Measurements from ENCODE around the gene SYT5. TPM values are rescaled to one million over a fixed set of nuclear protein-coding genes. Genes with fewer than 3 reads are reported as not detected.

The SYT5 gene
- 1 to 10 TPM in 2 of 4 donors, under 1 TPM in 2; 0.22 to 4.7 (median 1.1) TPM for polyA plus RNA-seq
- long read RNA-seq, donor 1, partial matches to known transcripts = 0 of 3 reads
- long read RNA-seq, donor 1, other reads (novel, unspliced or antisense) = 0 of 3 reads
- long read RNA-seq, donor 2 = 0 reads
- long read RNA-seq, donor 3, partial matches to known transcripts = 0 of 1 reads
- long read RNA-seq, donor 3, other reads (novel, unspliced or antisense) = 0 of 1 reads
- long read RNA-seq, donor 4 = 0 reads
- long read RNA-seq, donor 5 = 0 reads
- long read RNA-seq, donor 6, partial matches to known transcripts = 0 of 1 reads
- long read RNA-seq, donor 6, other reads (novel, unspliced or antisense) = 0 of 1 reads
- long read RNA-seq, donor 7 = 0 reads
- long read RNA-seq, donor 8 = 0 reads
- long read RNA-seq, donor 9 = 0 reads
- long read RNA-seq, donor 10, transcript SYT5-201 (9 exons, 3,792 nt) = major isoform, 6 of 6 reads
- long read RNA-seq, donor 10, partial matches to known transcripts = 0 of 6 reads
- long read RNA-seq, donor 10, other reads (novel, unspliced or antisense) = 0 of 6 reads

- Histone ChIP-seq H3K36me3 (ENCODE audit: control insufficient read depth in 3 of 3, insufficient read depth in 2 of 3, low read depth in 1 of 3, low read length in 3 of 3) (peaks cover 0 to 32% (median 3%) of the 10 kb centered on the region in 3 donors), H3K27me3 (ENCODE audit: control insufficient read depth in 3 of 3, insufficient read depth in 3 of 3, low read length in 3 of 3) (peaks cover 7 to 49% (median 15%) of the 10 kb centered on the region in 3 donors), H3K27ac (ENCODE audit: low read depth in 1 of 3, low read length in 2 of 3) (peak within 1 kb of the TSS in 1 of 3 donors; percentile 21), H3K4me1 (ENCODE audit: control insufficient read depth in 3 of 3, insufficient read depth in 2 of 3, low read depth in 1 of 3, low read length in 2 of 3) (peaks cover 0 to 13% (median 5%) of the 10 kb centered on the region in 3 donors), H3K4me3 (ENCODE audit: low read depth in 1 of 3, low read length in 3 of 3) (peak within 1 kb of the TSS in 2 of 3 donors; percentile 21 to 27), H3K9me3 (ENCODE audit: control insufficient read depth in 2 of 2, insufficient read depth in 1 of 2, low read depth in 1 of 2, low read length in 1 of 2) (peaks cover 0 to 4% of the 10 kb centered on the region in 2 donors)
- WGBS, 3 donors = 1 to 3% (median 1%) methylated on average over 45 to 68 of the region's 68 CpGs
- DNase-seq (peak; percentile 62 to 77), FAIRE-seq (no peak)
These were observed at the start of gene SYT5 for GRCh38 chr19:55179606-55180484. SYT5 (minus strand) TSS chr19:55180289; CDS start chr19:55179041, 1,248 bp downstream.

GRCh38 chr19:55229789-55230182, 49.7 kb upstream of the SYT5 start:
- Histone ChIP-seq H3K4me3 (ENCODE audit: low read depth in 1 of 3, low read length in 3 of 3) (no peak overlapping the region), H3K36me3 (ENCODE audit: control insufficient read depth in 3 of 3, insufficient read depth in 2 of 3, low read depth in 1 of 3, low read length in 3 of 3) (peaks cover 27 to 81% (median 29%) of the 10 kb centered on the region in 3 donors), H3K27ac (ENCODE audit: low read depth in 1 of 3, low read length in 2 of 3) (peak overlapping the region in 2 of 3 donors; percentile 87 to 89), H3K27me3 (ENCODE audit: control insufficient read depth in 3 of 3, insufficient read depth in 3 of 3, low read length in 3 of 3) (no peaks in the 10 kb centered on the region), H3K9me3 (ENCODE audit: control insufficient read depth in 2 of 2, insufficient read depth in 1 of 2, low read depth in 1 of 2, low read length in 1 of 2) (no peaks in the 10 kb centered on the region), H3K4me1 (ENCODE audit: control insufficient read depth in 3 of 3, insufficient read depth in 2 of 3, low read depth in 1 of 3, low read length in 2 of 3) (peaks cover 0 to 66% (median 12%) of the 10 kb centered on the region in 3 donors)
- DNase-seq (no peak), FAIRE-seq (no peak)
- WGBS, 3 donors = 72 to 87% (median 79%) methylated on average over 16 to 17 of the region's 17 CpGs

- Histone ChIP-seq H3K9me3 (ENCODE audit: control insufficient read depth in 2 of 2, insufficient read depth in 1 of 2, low read depth in 1 of 2, low read length in 1 of 2) (no peaks in the 10 kb centered on the region), H3K4me3 (ENCODE audit: low read depth in 1 of 3, low read length in 3 of 3) (no peak overlapping the region), H3K27me3 (ENCODE audit: control insufficient read depth in 3 of 3, insufficient read depth in 3 of 3, low read length in 3 of 3) (no peaks in the 10 kb centered on the region), H3K27ac (ENCODE audit: low read depth in 1 of 3, low read length in 2 of 3) (peak overlapping the region; percentile 38 to 89 (median 87)), H3K4me1 (ENCODE audit: control insufficient read depth in 3 of 3, insufficient read depth in 2 of 3, low read depth in 1 of 3, low read length in 2 of 3) (peaks cover 0 to 66% (median 12%) of the 10 kb centered on the region in 3 donors), H3K36me3 (ENCODE audit: control insufficient read depth in 3 of 3, insufficient read depth in 2 of 3, low read depth in 1 of 3, low read length in 3 of 3) (peaks cover 24 to 81% (median 27%) of the 10 kb centered on the region in 3 donors)
- WGBS, 3 donors = 85 to 90% (median 89%) methylated on average over 18 of the region's 18 CpGs
- no peak for FAIRE-seq
- peak in 1 of 2 donors; percentile 42 for DNase-seq
These were observed 49.2 kb upstream of the SYT5 start for GRCh38 chr19:55229145-55229788.

- WGBS, 3 donors = 23 to 64% (median 45%) methylated on average over 11 to 12 of the region's 12 CpGs
- H3K36me3 ChIP-seq (ENCODE audit: control insufficient read depth in 3 of 3, insufficient read depth in 2 of 3, low read depth in 1 of 3, low read length in 3 of 3) = peaks cover 27 to 88% (median 28%) of the 10 kb centered on the region in 3 donors
- peak within 1 kb of the TSS; percentile 38 to 89 (median 87) for H3K27ac ChIP-seq (ENCODE audit: low read depth in 1 of 3, low read length in 2 of 3)
- peaks cover 0 to 68% (median 12%) of the 10 kb centered on the region in 3 donors for H3K4me1 ChIP-seq (ENCODE audit: control insufficient read depth in 3 of 3, insufficient read depth in 2 of 3, low read depth in 1 of 3, low read length in 2 of 3)
- peak; percentile 92 to 93 for DNase-seq
- no peak for FAIRE-seq
- H3K27me3 ChIP-seq (ENCODE audit: control insufficient read depth in 3 of 3, insufficient read depth in 3 of 3, low read length in 3 of 3) = no peaks in the 10 kb centered on the region
- no peaks in the 10 kb centered on the region for H3K9me3 ChIP-seq (ENCODE audit: control insufficient read depth in 2 of 2, insufficient read depth in 1 of 2, low read depth in 1 of 2, low read length in 1 of 2)
- peak within 1 kb of the TSS in 2 of 3 donors; percentile 68 to 82 for H3K4me3 ChIP-seq (ENCODE audit: low read depth in 1 of 3, low read length in 3 of 3)
These were observed 48.4 kb upstream of the SYT5 start, which contains the start of gene TMEM86B for GRCh38 chr19:55228403-55229031. TMEM86B (minus strand) TSS chr19:55228763; CDS start chr19:55228741, 22 bp downstream.

GRCh38 chr19:55228015-55228391, 47.9 kb upstream of the SYT5 start:
- Histone ChIP-seq H3K4me1 (ENCODE audit: control insufficient read depth in 3 of 3, insufficient read depth in 2 of 3, low read depth in 1 of 3, low read length in 2 of 3) (peaks cover 0 to 68% (median 12%) of the 10 kb centered on the region in 3 donors), H3K27ac (ENCODE audit: low read depth in 1 of 3, low read length in 2 of 3) (peak overlapping the region in 2 of 3 donors; percentile 34 to 89), H3K36me3 (ENCODE audit: control insufficient read depth in 3 of 3, insufficient read depth in 2 of 3, low read depth in 1 of 3, low read length in 3 of 3) (peaks cover 26 to 93% (median 27%) of the 10 kb centered on the region in 3 donors), H3K9me3 (ENCODE audit: control insufficient read depth in 2 of 2, insufficient read depth in 1 of 2, low read depth in 1 of 2, low read length in 1 of 2) (no peaks in the 10 kb centered on the region), H3K4me3 (ENCODE audit: low read depth in 1 of 3, low read length in 3 of 3) (peak overlapping the region in 2 of 3 donors; percentile 68 to 82), H3K27me3 (ENCODE audit: control insufficient read depth in 3 of 3, insufficient read depth in 3 of 3, low read length in 3 of 3) (no peaks in the 10 kb centered on the region)
- no peak for FAIRE-seq
- peak in 1 of 2 donors; percentile 58 for DNase-seq
- 67 to 84% (median 75%) methylated on average over 17 of the region's 17 CpGs for WGBS, 3 donors

- FAIRE-seq (no peak), DNase-seq (peak in 1 of 2 donors; percentile 31)
- H3K27ac ChIP-seq (ENCODE audit: low read depth in 1 of 3, low read length in 2 of 3) = peak overlapping the region in 1 of 3 donors; percentile 89
- peak overlapping the region in 2 of 3 donors; percentile 68 to 82 for H3K4me3 ChIP-seq (ENCODE audit: low read depth in 1 of 3, low read length in 3 of 3)
- peaks cover 0 to 68% (median 12%) of the 10 kb centered on the region in 3 donors for H3K4me1 ChIP-seq (ENCODE audit: control insufficient read depth in 3 of 3, insufficient read depth in 2 of 3, low read depth in 1 of 3, low read length in 2 of 3)
- no peaks in the 10 kb centered on the region for H3K9me3 ChIP-seq (ENCODE audit: control insufficient read depth in 2 of 2, insufficient read depth in 1 of 2, low read depth in 1 of 2, low read length in 1 of 2)
- H3K36me3 ChIP-seq (ENCODE audit: control insufficient read depth in 3 of 3, insufficient read depth in 2 of 3, low read depth in 1 of 3, low read length in 3 of 3) = peaks cover 26 to 96% (median 27%) of the 10 kb centered on the region in 3 donors
- 88 to 97% (median 95%) methylated on average over 25 of the region's 25 CpGs for WGBS, 3 donors
- H3K27me3 ChIP-seq (ENCODE audit: control insufficient read depth in 3 of 3, insufficient read depth in 3 of 3, low read length in 3 of 3) = no peaks in the 10 kb centered on the region
These were observed 47.3 kb upstream of the SYT5 start for GRCh38 chr19:55227241-55228014.

GRCh38 chr19:55226788-55227187, 46.7 kb upstream of the SYT5 start:
- DNase-seq (no peak), FAIRE-seq (no peak)
- H3K4me3 ChIP-seq (ENCODE audit: low read depth in 1 of 3, low read length in 3 of 3) = peak overlapping the region in 2 of 3 donors; percentile 68 to 82
- no peak overlapping the region for H3K27ac ChIP-seq (ENCODE audit: low read depth in 1 of 3, low read length in 2 of 3)
- H3K9me3 ChIP-seq (ENCODE audit: control insufficient read depth in 2 of 2, insufficient read depth in 1 of 2, low read depth in 1 of 2, low read length in 1 of 2) = no peaks in the 10 kb centered on the region
- WGBS, 3 donors = 84 to 88% (median 87%) methylated on average over 18 of the region's 18 CpGs
- H3K4me1 ChIP-seq (ENCODE audit: control insufficient read depth in 3 of 3, insufficient read depth in 2 of 3, low read depth in 1 of 3, low read length in 2 of 3) = peaks cover 0 to 63% (median 12%) of the 10 kb centered on the region in 3 donors
- no peaks in the 10 kb centered on the region for H3K27me3 ChIP-seq (ENCODE audit: control insufficient read depth in 3 of 3, insufficient read depth in 3 of 3, low read length in 3 of 3)
- peaks cover 23 to 90% (median 24%) of the 10 kb centered on the region in 3 donors for H3K36me3 ChIP-seq (ENCODE audit: control insufficient read depth in 3 of 3, insufficient read depth in 2 of 3, low read depth in 1 of 3, low read length in 3 of 3)
